NCI-H510A treated with DMSO at 0.1 percent for 48 hours (cell line): Measurements from ENCODE around the gene ZBTB7A.
A peak's percentile ranks its signal among the peaks of the same experiment; 100 is the strongest.

Experiments used
- DNase-seq: peaks from one replicate; lab custom pipeline; 2025; lab: John Stamatoyannopoulos, UW

ZBTB7A gene

DNA sequence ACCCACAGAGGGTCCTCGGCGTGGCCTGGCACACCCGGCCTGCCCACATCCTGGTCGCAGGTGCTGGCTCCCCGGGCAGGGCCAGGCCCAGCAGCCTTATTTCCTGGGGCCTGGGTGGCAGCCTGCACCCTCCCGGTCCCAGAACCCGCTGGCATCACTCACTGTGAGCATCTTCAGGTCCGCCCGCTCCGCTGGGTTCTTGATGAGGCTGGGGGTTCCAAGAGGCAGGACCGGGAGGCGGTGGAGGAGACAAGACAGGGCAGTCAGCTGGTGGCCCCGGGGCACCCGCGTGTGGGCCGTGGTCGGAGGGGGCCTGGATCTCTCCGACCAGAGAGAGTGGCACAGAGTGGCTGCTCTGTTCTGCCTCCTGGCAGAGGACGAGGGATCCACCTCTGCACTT is 27.6 kb upstream of the ZBTB7A start:
- no peak for DNase-seq

DNA sequence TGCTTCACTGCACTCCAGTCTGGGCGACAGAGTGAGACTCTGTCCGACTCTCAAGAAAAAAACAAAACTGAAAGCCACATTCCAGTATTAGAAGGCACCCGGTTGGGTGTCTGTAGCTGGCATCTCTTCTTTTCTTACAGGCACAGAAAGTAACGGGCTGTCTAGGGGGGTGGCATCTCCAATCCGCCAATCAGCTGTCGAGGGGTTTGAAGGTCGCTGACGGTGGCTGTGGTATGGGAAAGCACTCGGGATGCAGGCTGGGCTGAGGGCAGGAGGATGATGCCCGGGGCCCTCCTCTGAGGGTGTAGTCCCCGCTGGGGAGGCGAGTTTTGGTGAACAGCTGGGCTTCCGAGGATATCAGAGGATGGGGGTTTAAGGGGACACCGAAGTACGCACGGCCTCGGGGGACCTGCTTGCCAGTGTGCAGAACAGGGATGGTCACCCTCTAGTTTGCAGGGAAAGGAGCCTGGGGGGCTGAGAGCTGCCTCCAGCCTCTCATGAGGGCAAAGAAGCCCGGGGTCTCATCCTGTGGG is 27.0 kb upstream of the ZBTB7A start:
- no peak for DNase-seq

DNA sequence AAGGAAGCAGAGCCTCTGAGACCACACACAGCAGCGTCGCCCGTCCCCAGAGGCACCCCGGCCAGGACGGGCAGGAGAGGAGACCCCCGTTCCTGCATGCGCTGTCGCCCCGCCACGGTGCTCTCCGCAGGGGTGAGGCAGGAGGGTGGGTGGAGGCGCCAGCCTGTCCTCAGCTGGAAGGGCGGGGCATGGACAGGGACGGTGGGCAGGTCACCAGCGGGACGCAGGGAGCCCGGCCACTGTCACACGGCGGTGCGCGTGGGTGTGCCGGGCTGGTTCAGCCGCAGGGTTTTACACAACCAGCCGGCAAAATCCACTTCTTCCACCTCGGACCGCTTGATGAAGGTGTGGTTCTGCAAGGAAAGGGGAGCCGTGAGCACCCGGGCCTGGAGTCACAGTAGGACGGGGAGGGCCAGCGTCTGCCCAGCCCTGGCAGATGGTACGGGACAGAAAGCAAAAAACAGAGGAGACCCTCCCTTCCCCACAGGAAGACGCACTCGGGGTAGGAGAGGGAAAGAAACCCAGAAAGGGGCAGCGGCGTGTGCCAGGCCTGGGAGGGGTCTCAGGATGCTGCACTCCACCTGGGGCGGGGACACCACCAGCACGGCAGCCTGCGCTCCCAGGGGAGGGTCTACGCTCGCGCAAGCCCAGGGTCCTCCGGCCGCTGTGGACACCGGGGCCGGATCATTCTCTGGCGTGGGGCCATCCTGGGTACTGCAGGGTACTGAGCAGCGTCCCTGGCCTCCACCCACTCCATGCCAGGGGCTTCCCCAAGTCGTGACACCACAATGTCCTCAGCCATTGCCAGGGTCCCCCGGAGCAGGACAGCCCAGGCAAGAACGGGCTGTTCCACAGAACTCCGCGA is 23.9 kb upstream of the ZBTB7A start:
- no peak for DNase-seq

DNA sequence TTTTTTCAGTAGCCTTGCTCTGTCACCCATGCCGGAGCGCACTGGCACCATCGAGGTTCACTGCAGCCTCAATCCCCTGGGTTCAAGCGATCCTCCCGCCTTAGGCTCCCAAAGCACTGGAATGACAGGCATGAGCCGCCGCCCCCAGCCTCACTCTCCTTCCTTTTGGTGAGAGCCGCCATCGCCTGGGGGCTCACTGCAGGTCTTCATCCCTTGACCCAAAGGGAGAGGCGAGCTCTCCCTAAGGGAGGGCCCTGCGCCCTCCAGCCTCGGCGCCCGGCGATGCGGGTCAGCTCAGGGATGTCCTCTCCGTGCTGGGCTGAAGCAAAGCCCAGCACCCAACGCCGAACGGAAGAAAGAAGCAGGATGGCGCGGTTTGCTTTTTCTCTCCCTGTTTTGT is 23.2 kb upstream of the ZBTB7A start:
- DNase-seq, result no peak

DNA sequence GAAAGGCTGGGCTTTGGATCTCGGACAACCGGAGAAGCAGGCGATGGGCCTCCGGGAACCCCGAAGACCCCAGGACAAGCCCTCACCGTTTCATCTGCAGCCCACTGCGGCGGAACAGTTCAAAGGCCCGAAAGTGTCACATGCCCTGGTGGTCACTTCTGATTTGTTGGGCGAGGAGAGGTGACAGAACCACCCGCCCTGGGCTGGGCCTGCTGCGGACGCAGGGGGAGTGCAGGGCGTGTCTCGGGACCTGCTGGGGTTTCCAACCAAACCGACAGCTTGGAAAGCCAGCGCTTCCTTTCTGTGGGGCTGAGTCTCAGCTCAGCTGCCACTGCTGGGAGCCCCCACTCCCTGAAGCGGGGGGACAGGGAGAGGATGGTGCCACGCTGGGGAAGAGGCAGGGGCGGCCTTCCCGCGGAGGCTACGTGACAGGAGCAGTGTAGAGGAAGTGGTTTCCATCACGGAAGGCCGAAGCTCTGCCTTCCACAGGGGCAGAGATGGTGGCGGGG is 22.8 kb upstream of the ZBTB7A start:
- DNase-seq, result no peak

DNA sequence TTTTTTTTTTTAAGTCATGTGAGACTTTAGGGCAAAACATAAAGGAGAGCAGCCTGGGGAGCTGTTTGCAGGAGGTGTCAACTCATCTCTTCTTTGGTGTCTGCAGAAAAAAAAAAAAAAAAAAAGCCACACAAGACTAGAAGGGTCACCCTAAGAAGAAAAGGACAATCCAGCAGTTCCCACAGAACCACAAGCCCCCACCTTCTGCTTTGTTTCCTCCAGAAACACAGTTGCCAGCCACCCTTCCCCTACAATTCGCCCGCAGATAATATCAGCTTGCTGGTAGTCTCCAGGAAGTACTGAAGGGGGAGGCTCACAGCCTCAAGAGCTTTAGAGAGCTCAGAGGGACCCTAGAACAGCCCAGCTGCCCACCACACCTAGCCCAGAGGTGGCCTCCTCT is 22.3 kb upstream of the ZBTB7A start:
- DNase-seq, result no peak

DNA sequence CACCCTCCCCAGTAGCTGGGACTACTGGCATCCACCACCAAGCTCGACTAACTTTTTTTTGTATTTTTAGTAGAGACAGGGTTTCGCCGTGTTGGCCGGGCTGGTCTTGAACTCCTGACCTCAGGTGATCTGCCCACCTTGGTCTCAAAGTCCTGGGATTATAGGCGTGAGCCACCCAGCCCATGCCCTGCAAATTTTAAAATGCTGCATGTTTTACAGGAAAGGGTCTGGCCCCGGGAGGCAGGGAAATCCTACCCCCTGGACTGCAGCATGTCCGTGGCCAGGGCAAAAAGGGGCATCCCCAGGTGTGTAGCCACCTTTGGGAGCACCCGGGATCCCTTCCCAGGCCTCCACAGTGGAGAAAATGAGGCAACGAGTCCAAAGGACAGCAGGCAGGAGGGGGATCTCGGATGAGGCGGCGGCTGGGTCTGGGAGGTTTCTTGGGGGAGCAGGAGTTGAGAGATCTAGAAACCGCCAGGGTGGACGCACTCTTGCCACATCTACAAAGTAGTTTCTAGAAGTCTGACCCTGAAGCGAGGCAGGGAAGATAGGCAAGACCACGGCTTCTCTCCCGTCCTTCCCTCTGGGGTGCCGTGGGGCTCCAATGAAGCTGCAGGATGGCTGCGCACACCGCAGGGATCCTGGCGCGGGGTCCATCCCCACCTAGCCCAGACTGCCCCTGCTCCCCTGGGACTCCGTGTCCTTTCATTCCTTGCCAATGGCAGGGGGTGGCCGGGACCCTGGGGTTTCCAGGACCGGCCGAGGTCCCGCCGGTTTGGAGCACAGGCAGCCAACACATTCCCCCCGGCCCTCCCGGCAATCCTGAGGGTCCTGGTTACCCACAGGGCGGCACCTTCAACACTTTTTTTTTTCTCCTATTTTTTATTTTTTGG is 21.3 kb upstream of the ZBTB7A start:
- DNase-seq, result no peak

DNA sequence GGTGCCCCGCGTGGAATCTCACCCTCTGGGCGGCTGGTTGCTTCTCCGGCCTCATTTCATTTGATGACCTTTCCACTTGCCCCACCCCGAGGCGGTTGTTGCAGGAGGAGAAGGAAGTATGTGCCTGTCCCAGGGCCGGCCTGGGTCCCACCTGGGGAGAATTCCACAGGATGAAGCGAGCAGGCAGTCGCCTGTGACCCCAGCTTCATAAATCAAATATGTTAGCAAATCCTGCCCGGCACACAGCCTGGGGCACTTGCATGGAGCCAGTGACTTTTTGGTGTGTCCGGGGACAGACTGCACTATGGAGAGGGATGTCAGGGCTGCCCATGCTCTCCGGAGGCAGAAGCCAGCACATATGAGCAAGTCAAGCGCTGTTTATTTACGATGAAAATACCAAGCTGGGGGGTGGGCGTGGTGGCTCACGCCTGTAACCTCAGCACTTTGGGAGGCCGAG is 19.7 kb upstream of the ZBTB7A start:
- DNase-seq, result no peak

DNA sequence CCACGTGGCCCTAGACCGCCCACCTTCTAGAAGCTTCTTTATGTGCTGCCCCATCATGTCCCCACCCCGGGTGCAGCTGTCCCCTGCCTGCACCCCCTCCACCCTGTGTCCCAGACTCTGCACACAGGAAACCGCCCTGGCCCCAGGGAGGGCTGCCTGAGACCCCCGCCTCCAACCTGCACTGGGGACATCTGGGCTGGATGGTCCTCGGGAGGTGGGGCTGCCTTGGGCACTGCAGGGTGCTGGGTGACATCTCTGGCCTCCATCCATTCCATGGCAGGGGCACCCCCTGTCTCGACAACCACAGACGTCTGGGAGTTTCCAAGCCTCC is 17.8 kb upstream of the ZBTB7A start:
- no peak for DNase-seq

DNA sequence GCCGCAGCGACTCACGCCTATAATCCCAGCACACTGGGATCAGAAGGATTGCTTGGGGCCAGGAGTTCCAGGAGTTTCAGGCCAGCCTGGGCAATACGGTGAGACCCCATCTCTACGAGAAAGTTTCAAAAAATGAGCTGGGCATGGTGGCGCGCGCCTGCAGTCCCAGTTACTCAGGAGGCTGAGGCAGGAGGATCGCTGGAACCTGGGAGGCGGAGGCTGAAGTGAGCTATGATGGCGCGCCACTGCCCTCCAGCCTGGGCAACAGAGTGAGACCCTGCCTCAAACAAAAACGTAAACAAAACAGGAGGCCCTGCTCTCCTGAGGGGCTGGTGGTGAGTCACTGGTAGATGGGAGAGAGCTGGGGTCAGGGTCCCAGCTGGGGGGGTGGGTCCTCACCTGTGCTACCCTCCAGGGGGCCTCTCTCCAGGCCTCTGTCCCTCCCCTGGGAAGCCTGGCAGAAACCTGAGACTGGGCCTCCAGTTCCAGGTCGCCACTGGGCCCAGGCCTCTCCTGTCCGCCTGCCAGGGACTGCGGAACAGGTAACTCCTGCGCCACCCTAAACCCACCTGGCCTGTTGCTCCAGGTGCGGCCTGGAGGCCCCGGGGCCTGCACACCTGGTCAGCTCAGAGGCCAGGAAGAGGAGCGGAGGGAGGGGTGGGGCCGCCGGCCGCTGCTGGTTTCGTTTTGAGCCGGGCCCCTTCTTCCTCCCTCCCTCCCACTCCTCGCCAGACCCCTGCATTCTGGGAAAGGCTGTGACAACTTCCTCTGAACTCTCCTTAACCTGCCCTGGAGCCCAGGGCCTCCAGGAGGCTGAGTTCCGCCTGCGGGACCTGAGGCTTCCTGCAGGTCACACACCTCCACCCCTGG is 17.2 kb upstream of the ZBTB7A start:
- DNase-seq, result peak; percentile 45

DNA sequence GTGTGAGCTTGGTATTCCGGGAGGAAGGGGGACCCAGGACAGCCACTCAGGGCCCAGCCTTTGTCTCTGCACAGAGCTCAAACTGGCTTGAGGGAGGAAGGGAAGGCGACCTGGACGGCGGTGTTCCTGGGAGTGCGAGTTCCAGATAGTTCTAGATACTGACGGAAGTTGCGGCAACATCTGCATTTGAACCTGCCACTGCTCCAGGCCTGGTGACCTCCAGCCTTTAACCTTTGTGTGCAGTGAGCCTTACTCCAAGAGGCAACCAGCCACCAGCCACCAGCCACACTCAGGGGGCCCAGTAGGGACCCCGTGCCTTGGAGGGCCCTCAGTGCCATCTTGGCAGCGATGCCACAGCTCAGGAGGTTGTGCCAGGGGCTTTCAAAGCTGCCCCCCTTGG is 15.5 kb upstream of the ZBTB7A start:
- DNase-seq, result no peak

DNA sequence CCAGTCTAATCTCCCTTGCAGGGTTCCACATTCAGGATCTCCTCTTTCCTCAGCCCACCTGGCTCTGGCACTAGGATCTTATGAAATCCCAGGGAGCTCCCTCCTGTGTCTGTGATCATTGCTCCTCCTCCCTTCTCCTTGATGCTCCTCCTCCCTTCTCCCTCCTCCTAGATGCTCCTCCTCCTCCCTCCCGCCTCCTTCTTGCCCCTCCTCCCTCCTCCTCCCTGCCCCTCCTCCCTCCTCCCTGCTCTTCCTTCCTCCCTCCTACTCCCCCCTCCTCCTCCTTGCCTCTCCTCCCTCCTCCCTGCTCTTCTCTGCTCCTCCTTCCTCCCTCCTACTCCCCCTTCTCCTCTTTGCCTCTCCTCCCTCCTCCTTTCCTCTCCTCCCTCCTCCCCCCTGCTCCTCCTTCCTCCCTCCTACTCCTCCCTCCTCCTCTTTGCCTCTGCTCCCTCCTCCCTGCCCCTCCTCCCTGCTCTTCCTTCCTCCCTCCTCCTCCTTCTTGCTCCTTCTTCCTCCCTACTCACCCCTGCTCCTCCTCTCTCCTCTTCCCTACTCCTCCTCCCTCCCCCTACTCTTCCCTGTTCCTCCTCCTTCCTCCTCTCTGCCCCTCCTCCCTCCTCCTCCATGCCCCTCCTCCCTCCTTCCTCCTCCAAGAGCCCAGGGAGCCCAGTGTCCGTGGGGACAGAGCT is 14.9 kb upstream of the ZBTB7A start:
- no peak for DNase-seq

DNA sequence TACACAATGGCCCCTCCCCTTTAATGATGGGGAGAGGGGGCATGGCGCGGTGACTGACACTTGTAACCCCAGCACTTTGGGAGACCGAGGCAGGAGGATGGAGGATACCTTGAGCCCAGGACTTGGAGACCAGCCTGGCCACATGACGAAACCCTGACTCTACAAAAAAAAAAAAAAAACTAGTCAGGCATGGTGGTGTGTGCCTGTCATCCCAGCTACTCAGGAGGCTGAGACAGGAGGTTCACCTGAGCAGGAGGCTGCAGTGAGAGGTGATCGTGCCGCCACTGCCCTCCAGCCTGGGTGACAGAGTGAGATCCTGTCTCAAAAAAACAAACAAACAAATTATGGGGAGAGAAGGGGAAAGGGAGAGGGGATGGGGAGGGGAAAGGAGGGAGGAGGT is 13.8 kb upstream of the ZBTB7A start:
- DNase-seq, result no peak

DNA sequence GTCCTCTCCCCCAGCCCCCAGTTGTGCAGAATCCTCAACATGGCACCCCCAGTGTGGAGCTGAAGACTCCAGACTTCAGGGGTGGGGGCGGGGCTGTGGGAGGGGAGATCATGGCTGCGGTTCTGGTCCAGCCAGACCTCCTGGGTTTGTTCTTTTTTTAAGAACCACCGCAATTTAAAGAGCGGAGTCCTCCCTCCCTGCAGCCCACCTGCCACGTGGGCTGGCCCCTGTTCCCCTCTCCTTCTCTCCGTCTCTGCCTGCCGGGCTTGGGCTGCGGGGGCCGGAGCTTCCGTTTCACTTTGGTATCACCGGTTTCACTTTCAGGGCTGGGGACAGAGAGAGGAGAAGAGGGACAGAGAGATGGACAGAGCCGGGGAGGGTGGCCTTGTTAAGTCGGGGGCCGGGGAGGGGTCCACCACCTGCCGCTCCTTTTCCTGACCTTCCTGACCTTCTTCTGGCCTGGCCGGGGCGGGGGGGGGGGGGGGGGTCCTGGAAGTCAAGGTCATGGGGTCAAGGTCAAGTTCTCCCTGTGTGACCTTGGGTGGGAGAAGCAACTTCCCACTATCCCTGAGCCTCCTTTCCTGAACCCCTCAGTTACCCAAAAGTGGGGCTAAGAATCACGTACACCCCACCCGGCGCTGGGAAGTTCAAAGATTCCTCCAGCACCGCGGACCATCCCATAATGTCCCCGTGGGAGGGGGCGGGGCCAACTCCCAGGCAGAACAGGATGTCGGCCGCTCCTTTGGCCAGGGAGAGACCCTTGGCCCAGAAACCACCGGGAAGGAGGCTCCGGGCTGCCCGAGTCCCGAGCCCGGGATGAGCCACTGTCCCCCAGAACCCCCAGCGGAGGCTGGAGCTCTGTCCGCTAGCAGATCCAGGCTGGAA is 11.3 kb upstream of the ZBTB7A start:
- DNase-seq, result no peak

DNA sequence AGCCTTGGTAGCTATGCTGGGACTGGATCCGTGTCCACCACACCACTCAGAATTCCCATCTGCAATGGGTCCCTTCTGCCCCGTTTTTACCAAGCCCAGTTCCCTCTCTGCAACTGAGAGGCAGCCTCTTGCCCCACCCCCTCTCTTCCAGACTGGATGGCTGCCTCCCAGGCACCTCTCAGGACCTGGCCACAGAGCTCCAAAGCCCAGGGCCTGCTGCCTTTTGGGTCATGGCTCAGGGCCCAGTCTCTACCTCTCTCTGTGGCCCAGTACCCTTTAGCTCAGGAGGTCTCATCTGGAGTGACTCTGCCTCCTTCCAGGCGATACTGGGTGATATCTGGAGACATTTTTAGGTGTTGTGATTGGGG is 10.3 kb upstream of the ZBTB7A start:
- no peak for DNase-seq

DNA sequence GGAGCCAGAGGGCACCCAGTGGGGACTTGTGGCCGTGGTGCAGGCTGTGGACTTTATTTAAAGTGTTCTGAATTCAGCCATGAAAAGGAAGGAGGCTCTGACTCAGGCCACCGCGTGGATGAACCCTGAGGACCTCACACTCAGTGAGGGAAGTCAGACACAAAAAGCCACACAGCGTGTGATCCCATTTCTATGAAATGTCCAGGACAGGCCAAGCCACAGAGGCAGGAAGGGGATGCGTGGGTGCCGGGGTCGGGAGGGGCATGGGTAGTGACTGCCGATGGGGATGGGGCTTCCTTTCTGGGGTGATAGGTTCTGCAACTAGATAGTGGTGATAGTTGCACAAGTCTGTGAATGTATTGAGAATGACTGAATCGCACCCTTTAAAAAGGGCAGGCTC is 8.7 kb upstream of the ZBTB7A start:
- no peak for DNase-seq

DNA sequence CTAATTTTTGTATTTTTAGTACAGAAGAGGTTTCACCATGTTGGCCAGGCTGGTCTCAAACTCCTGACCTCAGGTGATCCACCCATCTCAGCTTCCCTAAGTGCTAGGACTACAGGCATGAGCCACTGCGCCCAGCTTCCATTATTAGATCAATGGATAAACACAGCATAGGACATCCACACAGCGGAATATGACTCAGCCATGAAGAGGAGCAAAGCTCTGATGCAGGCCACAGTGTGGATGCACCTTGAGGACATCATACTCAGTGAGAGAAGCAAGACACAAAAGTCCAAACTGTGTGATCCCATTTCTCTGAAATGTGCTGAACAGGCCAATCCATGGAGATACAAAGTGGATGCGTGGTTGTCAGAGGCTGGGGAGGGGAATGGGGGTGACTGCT is 4.9 kb upstream of the ZBTB7A start:
- no peak for DNase-seq

DNA sequence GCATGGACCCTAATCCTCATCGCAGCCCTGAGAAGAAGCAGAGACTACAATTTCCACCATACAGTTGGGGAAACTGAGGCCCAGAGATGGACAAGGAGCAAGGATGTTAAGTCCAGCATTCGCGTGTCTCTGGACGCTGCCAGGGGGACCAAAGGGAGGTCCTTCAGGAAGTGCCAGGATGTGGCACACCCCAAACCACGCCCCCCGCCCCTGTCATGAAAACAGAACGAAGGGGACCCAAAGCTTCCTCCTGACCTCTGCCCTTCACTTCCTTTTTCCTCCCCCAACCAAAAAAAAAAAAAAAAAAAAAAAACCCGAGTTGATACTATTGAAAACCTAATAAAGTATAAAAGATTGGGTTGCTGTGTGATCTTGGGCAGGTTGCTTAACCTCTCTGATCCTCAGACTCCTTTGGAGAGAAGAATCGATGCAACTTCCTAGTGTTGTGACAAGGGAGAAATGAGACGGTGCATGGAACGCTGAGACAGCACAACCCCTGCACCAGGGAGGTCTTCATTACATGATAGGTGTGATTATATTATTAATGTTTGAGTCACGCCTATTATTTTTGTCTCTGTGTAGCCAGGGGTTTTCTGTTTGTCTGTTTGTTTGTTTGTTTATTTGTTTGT is 2.7 kb upstream of the ZBTB7A start:
- no peak for DNase-seq

DNA sequence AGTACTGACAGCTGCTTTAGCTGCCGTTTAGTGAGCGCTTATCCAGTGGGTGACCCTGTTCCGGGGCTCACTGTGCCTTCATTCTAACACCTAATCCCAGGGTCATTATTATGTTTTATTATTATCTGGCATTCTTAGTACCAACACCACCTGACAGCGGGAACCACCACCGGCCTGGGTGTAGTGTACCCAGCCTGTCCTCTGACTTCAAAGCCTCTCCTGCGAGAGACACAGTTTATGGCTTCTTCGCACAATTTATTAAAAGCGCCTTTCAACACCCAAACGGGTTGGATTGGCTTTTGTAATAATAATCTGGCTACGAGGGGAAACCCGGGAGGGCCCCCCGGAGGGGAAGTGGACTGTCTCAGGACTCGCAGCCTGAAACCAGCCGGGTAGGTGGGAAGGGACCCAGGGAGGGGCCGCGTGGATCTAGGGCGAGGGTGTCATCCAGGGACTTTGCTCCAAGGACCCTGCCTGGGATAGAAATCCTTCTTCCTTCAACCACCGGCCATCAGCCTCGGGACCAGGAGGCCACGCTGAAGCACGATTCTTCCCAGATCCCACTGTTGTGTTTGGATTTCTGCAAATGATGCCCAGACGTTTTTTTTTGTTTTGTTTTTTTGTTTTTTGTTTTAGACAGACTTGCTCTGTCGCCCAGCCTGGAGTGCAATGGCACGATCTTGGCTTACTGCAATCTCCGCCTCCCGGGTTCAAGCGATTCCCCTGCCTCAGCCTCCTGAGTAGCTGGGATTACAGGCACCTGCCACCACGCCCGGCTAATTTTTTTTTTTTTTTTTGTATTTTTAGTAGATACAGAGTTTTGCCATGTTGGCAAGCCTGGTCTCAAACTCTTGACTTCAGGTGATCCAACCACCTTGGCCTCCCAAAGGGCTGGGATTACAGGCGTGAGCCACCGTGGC is 1.6 kb upstream of the ZBTB7A start:
- DNase-seq, result peak; percentile 14
